K562 (cell line): ENCODE data around the gene AMIGO1. TPM values are rescaled to one million over a fixed set of nuclear protein-coding genes. Genes with fewer than 3 reads are reported as not detected.
A peak's percentile ranks its signal among the peaks of the same experiment; 100 is the strongest.

Experiments used
- ARID4B ChIP-seq: sonication (generic); formaldehyde crosslinking; IDR thresholded peaks from 2 replicates; pipeline ENCODE4 v1.8.0; 2022; ENCODE audit warnings: mild to moderate bottlenecking, missing genetic modification reagents
- CTBP1 ChIP-seq: fragments of 450-650 bp; IDR thresholded peaks from 2 replicates; pipeline ENCODE4 v1.6.1; 2016; ENCODE audit warnings: borderline replicate concordance
- EGR1 ChIP-seq: fragments of 450-650 bp; conservative IDR thresholded peaks from 2 replicates; pipeline ENCODE4 v1.6.1; 2017; ENCODE audit warnings: mild to moderate bottlenecking
- ELK1 ChIP-seq: sonication (generic); formaldehyde crosslinking; IDR thresholded peaks from 2 replicates; pipeline ENCODE4 v1.8.1; 2022; ENCODE audit warnings: missing genetic modification reagents
- HDAC6 ChIP-seq: IDR thresholded peaks from 2 replicates; pipeline ENCODE4 v1.6.1; 2012; ENCODE audit warnings: low read depth, mild to moderate bottlenecking, control low read depth, inconsistent platforms, low read length, moderate library complexity
- HINFP ChIP-seq: fragments of 450-650 bp; conservative IDR thresholded peaks from 2 replicates; pipeline ENCODE4 v1.6.1; 2016; ENCODE audit warnings: missing genetic modification characterization, low read depth, mild to moderate bottlenecking, control low read depth, missing compliant biosample characterization
- IRF2 ChIP-seq: sonication (generic); formaldehyde crosslinking; IDR thresholded peaks from 2 replicates; pipeline ENCODE4 v1.8.1; 2022; ENCODE audit warnings: mild to moderate bottlenecking, missing genetic modification reagents
- L3MBTL2 ChIP-seq: fragments of 450-650 bp; IDR thresholded peaks from 2 replicates; pipeline ENCODE4 v1.6.1; 2016; ENCODE audit warnings: mild to moderate bottlenecking, moderate library complexity
- MCM3 ChIP-seq: fragments of 450-650 bp; IDR thresholded peaks from 2 replicates; pipeline ENCODE4 v1.6.1; 2016
- NCOA6 ChIP-seq: fragments of 450-650 bp; IDR thresholded peaks from 2 replicates; pipeline ENCODE4 v1.6.1; 2017; ENCODE audit warnings: mild to moderate bottlenecking
- TOE1 ChIP-seq, 2 experiments: fragments of 450-650 bp in 1 of 2; sonication (generic) in 1 of 2; formaldehyde crosslinking in 1 of 2; IDR thresholded peaks; 2 replicates each; pipeline versions ENCODE4 v1.7.1 to v1.8.0; 2016 to 2022; ENCODE audit warnings: borderline replicate concordance in 2 of 2, mild to moderate bottlenecking in 2 of 2, antibody characterized with exemption in 1 of 2, inconsistent platforms in 1 of 2, low read depth in 1 of 2, missing genetic modification reagents in 1 of 2, moderate library complexity in 1 of 2
- UBTF ChIP-seq, 2 experiments: IDR thresholded peaks; 2 replicates each; pipeline ENCODE4 v1.6.1; 2012; ENCODE audit warnings: improper control_type of control experiment in 2 of 2, low read depth in 2 of 2, low read length in 2 of 2, borderline replicate concordance in 1 of 2
- ZEB2 ChIP-seq: fragments of 450-650 bp; IDR thresholded peaks from 2 replicates; pipeline ENCODE4 v1.6.1; 2016
- ZNF395 ChIP-seq: fragments of 200-800 bp; sonication (Bioruptor generic); IDR thresholded peaks from 2 replicates; pipeline ENCODE4 v1.6.1; 2017; ENCODE audit warnings: missing genetic modification characterization, missing compliant biosample characterization
- polyA plus RNA-seq, 8 experiments: library from polyadenylated mRNA; depleted of rRNA in 4 of 8; stranded (reverse) in 5 of 8; unstranded in 3 of 8; fragments of >200 nt; fragmentation: Nextera tagmentation in 2 of 8; fragmentation: Illumina TruSeq in 1 of 8; extraction: Ambion mirVana in 2 of 8; extraction: Trizol in 1 of 8; gene quantifications; 2 replicates each; pipeline versions ENCODE4 v1.2.1 to v1.2.3, GENCODE V29; 2011 to 2014; ENCODE audit warnings: inconsistent platforms in 1 of 8, missing spikeins in 1 of 8
- total RNA-seq, 7 experiments: library from RNA; depleted of rRNA in 6 of 7; stranded (reverse); fragments of >200 nt in 6 of 7; fragmentation: Illumina TruSeq in 2 of 7; extraction: Trizol in 2 of 7; gene quantifications; 2 replicates each; pipeline versions ENCODE4 v1.2.1 to v1.2.3, GENCODE V29; 2011 to 2021; ENCODE audit warnings: low replicate concordance in 1 of 7

Gene AMIGO1
- total and polyA plus RNA-seq, 9 of the 15 experiments (the other 6 are each of a cell fraction or from before 2014, with no cell fraction given): 0.24 to 1.0 (median 0.54) TPM

- TF ChIP-seq ARID4B (CRISPR knock-in tag) (0 out of 2 replicates have a peak, but pooled peaks have one; percentile 47), UBTF (IDR thresholded peaks at IDR 0.05; ENCODE audit: borderline replicate concordance in 1 of 2, low read depth in 2 of 2, low read length in 2 of 2) (peak; percentile 54 to 85; a peak in 2 of 4 replicates), HINFP (no peak), ZEB2 (no peak), HDAC6 (0 out of 2 replicates have a peak, but pooled peaks have one; percentile 25), TOE1 (IDR thresholded peaks at IDR 0.05; ENCODE audit: borderline replicate concordance) (peak; percentile 23; the same call in 1 of the 2 replicates), TOE1 (CRISPR knock-in tag; IDR thresholded peaks at IDR 0.05; ENCODE audit: borderline replicate concordance, low read depth) (no peak), L3MBTL2 (peak; percentile 57), EGR1 (peak; percentile 23; the same call in 1 of the 2 replicates), CTBP1 (peak; percentile 46; the same call in 1 of the 2 replicates), NCOA6 (peak; percentile 78), ZNF395 (CRISPR knock-in tag) (no peak), MCM3 (no peak), IRF2 (CRISPR knock-in tag) (no peak), ELK1 (CRISPR knock-in tag) (no peak)
Measured at GRCh38 chr1:109466452-109467300, 42.9 kb downstream of the AMIGO1 start, which contains the start of gene SYPL2 (continued).
